ENCODE measurements around the gene MYO1E.

Gene MYO1E

GRCh38 chr15:59372352-59373211, at the start of gene MYO1E:
Gene MYO1E (minus strand): TSS chr15:59372871. CDS start chr15:59372500, 371 bp downstream.
- Histone ChIP-seq H2AFZ (ENCODE audit: low read depth, low read length, severe bottlenecking) (no peak within 1 kb of the TSS), H3K27me3 (ENCODE audit: low read length) (no peaks in the 10 kb centered on the region), H4K20me1 (ENCODE audit: low read depth, low read length) (0 out of 2 replicates have a peak, but pooled peaks cover 8% of the 10 kb centered on the region), H3K79me2 (ENCODE audit: insufficient read depth, low read length) (peaks cover 92% of the 10 kb centered on the region), H3K27ac (ENCODE audit: low read depth, low read length) (peak within 1 kb of the TSS; percentile 92), H3F3A (ENCODE audit: insufficient read depth) (peaks cover 51% of the 10 kb centered on the region), H3K9me3 (ENCODE audit: insufficient read depth, low read length) (no peaks in the 10 kb centered on the region), H3K4me2 (ENCODE audit: low read depth, low read length, poor library complexity, severe bottlenecking) (peak within 1 kb of the TSS; percentile 100), H3K4me3 (ENCODE audit: insufficient read depth, low read length, poor library complexity, severe bottlenecking) (peak within 1 kb of the TSS; percentile 80), H3K9me2 (replicated peaks; ENCODE audit: insufficient read depth, low read length) (no peaks in the 10 kb centered on the region), H3K9ac (ENCODE audit: low read length) (peak within 1 kb of the TSS; percentile 92), H3K36me3 (ENCODE audit: low read length) (peaks cover 11% of the 10 kb centered on the region)
- no peak for TF ChIP-seq EZH2phosphoT487 (conservative IDR thresholded peaks at IDR 0.05; ENCODE audit: low read length)
- no peak for TF ChIP-seq CTCF (IDR thresholded peaks at IDR 0.05; ENCODE audit: insufficient read depth, low read length, poor library complexity, severe bottlenecking)

- Histone ChIP-seq H3K4me2 (ENCODE audit: low read depth, low read length, poor library complexity, severe bottlenecking) (no peak overlapping the region), H4K20me1 (ENCODE audit: low read depth, low read length) (no peaks in the 10 kb centered on the region), H3K4me3 (ENCODE audit: insufficient read depth, low read length, poor library complexity, severe bottlenecking) (no peak overlapping the region)
Observed at GRCh38 chr15:59420986-59421618, 48.4 kb upstream of the MYO1E start.

GRCh38 chr15:59420108-59420507, 47.4 kb upstream of the MYO1E start:
- TF ChIP-seq EZH2phosphoT487 (conservative IDR thresholded peaks at IDR 0.05; ENCODE audit: low read length) (no peak), CTCF (IDR thresholded peaks at IDR 0.05; ENCODE audit: insufficient read depth, low read length, poor library complexity, severe bottlenecking) (no peak)
- H3K9ac ChIP-seq (ENCODE audit: low read length): no peak overlapping the region
- no peak overlapping the region for H2AFZ ChIP-seq (ENCODE audit: low read depth, low read length, severe bottlenecking)
- no peaks in the 10 kb centered on the region for H3K27me3 ChIP-seq (ENCODE audit: low read length)
- H4K20me1 ChIP-seq (ENCODE audit: low read depth, low read length): no peaks in the 10 kb centered on the region
- no peak overlapping the region for H3K4me3 ChIP-seq (ENCODE audit: insufficient read depth, low read length, poor library complexity, severe bottlenecking)
- H3K27ac ChIP-seq (ENCODE audit: low read depth, low read length): no peak overlapping the region
- H3K9me2 ChIP-seq (replicated peaks; ENCODE audit: insufficient read depth, low read length): no peaks in the 10 kb centered on the region
- H3K79me2 ChIP-seq (ENCODE audit: insufficient read depth, low read length): no peaks in the 10 kb centered on the region
- no peaks in the 10 kb centered on the region for H3K9me3 ChIP-seq (ENCODE audit: insufficient read depth, low read length)
- H3K36me3 ChIP-seq (ENCODE audit: low read length): no peaks in the 10 kb centered on the region
- H3F3A ChIP-seq (ENCODE audit: insufficient read depth): peaks cover 9% of the 10 kb centered on the region
- H3K4me2 ChIP-seq (ENCODE audit: low read depth, low read length, poor library complexity, severe bottlenecking): no peak overlapping the region

More at GRCh38 chr15:59420986-59421618, 48.4 kb upstream of the MYO1E start:
- Histone ChIP-seq H3K9me3 (ENCODE audit: insufficient read depth, low read length) (no peaks in the 10 kb centered on the region), H3K27ac (ENCODE audit: low read depth, low read length) (no peak overlapping the region), H3K27me3 (ENCODE audit: low read length) (no peaks in the 10 kb centered on the region), H3K9me2 (replicated peaks; ENCODE audit: insufficient read depth, low read length) (no peaks in the 10 kb centered on the region), H2AFZ (ENCODE audit: low read depth, low read length, severe bottlenecking) (no peak overlapping the region), H3K9ac (ENCODE audit: low read length) (no peak overlapping the region), H3F3A (ENCODE audit: insufficient read depth) (peaks cover 9% of the 10 kb centered on the region), H3K79me2 (ENCODE audit: insufficient read depth, low read length) (no peaks in the 10 kb centered on the region), H3K36me3 (ENCODE audit: low read length) (peaks cover 4% of the 10 kb centered on the region; the same call in 1 of the 2 replicates)
- TF ChIP-seq EZH2phosphoT487 (conservative IDR thresholded peaks at IDR 0.05; ENCODE audit: low read length) (no peak), CTCF (IDR thresholded peaks at IDR 0.05; ENCODE audit: insufficient read depth, low read length, poor library complexity, severe bottlenecking) (no peak)
